Activated T-helper 2 cell treated with anti-CD3 and anti-CD28 coated beads, Interferon-gamma antibody, Interleukin-2, Interleukin-4, amounts not matched to agents 10 μg/mL and 5 μg/mL and 100 μg/mL, durations not matched to agents 14 hours and 24 hours and 36 hours (primary cell): ENCODE data around the gene PLAU. TPM values are rescaled to one million over a fixed set of nuclear protein-coding genes. Genes with fewer than 3 reads are reported as not detected.

Experiments
- DNase-seq: peaks from one replicate; pipeline ENCODE4 v3.0.0; 2021; ENCODE audit warnings: low spot score
- H3K27ac Mint-ChIP-seq: one replicate; pipeline ENCODE4 v1.8.0; 2021; ENCODE audit warnings: mixed read lengths
- H3K27me3 Mint-ChIP-seq: one replicate; pipeline ENCODE4 v1.8.0; 2021; ENCODE audit warnings: low read depth, mixed read lengths
- H3K36me3 Mint-ChIP-seq: one replicate; pipeline ENCODE4 v1.8.0; 2021; ENCODE audit warnings: low read depth, mixed read lengths
- H3K4me1 Mint-ChIP-seq: one replicate; pipeline ENCODE4 v1.8.0; 2021; ENCODE audit warnings: low read depth, mixed read lengths
- H3K4me3 Mint-ChIP-seq: one replicate; pipeline ENCODE4 v1.8.0; 2021; ENCODE audit warnings: low read depth, mild to moderate bottlenecking, moderate library complexity, mixed read lengths
- H3K9me3 Mint-ChIP-seq: one replicate; pipeline ENCODE4 v1.8.0; 2021; ENCODE audit warnings: mixed read lengths
- intact Hi-C: fragments of 100-400 bp; cut with micrococcal nuclease; formaldehyde crosslinking; loops from one replicate; pipeline ENCODE4 v1.15.1; 2023
- total RNA-seq: library from RNA; stranded (reverse); gene quantifications from 2 replicates; pipeline ENCODE4 v1.2.3, GENCODE V29; 2022

Gene PLAU
- total RNA-seq, 1 donor from 2014 or later: 1.8 TPM

DNA sequence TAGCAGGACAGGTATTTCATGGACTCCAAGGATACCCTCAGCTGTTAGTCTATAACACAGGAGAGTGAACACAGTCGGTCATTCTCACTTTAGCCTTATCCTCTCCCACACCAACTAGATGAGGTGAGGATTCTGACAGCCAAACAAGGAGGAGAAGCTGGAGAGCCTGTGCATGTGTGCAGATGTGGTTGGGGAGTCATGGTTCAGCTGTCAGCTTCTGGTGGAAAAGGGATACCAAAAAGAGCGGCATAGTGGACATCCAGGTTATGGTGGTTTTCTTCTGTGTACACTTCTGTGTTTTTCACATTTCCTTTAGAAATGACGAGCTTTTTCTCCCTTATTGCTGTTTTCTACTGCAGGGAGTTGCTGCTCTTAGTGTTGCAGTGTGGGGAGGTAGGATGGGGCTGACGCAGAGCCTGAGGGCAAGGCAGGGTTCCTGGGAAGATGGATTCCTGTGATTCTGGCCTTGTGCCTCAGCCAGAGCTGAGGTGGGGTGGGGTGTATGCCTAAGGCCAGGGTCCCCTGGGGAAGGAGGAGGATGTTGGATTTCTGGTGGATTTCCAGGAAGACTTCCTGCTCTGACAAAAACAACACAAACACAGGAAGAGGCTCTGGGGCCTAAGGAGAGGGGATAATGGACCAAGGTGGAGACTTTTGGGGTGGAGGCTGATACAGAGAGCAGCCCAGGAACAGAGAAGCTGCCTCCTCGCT, 26.6 kb downstream of the PLAU start:
- Mint-ChIP-seq H3K9me3 (no peaks in the 10 kb centered on the region), H3K27ac (no peak overlapping the region), H3K4me3 (no peak overlapping the region), H3K27me3 (peaks cover 4% of the 10 kb centered on the region), H3K4me1 (peaks cover 15% of the 10 kb centered on the region), H3K36me3 (no peaks in the 10 kb centered on the region)
- no peak for DNase-seq
- intact Hi-C loops: no loop called here

DNA sequence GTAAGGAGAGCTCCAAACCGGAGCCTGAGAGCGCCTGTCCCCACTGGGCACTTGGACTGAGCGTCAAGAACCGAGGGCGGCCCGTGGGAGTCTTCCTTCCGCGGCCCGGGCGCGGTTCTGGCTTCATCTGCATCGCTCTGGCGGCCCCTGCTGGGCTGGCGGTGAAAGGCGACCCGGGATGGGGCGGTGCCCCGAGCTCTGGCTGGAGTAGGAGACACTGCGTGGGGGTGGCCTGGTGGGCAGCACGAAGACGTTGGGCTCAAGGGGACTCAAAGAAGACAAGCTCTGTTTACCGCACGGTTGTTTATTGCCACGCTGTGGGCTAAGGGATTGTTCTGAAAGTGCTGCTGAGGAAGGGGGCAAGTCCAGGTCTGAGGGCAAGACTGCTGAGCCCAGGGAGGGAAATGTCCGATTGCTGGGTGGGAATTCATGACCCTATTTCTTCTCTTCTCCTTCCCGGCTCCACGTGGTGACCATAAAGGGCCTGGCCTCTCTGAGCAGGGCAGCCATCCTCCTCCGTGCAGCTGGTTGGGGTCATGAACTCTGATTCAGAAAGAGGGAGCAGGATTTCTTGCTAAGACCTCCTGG, 29.8 kb downstream of the PLAU start:
- peaks cover 6% of the 10 kb centered on the region for H3K27me3 Mint-ChIP-seq
- H3K4me1 Mint-ChIP-seq: peaks cover 10% of the 10 kb centered on the region
- no peak overlapping the region for H3K27ac Mint-ChIP-seq
- no peaks in the 10 kb centered on the region for H3K9me3 Mint-ChIP-seq
- intact Hi-C loops: loop anchor here (1.0 to 5.0 kb wide), 3 partner anchors 17 to 93 kb away; no protein-coding TSS in a partner anchor
- no peak overlapping the region for H3K4me3 Mint-ChIP-seq
- no peaks in the 10 kb centered on the region for H3K36me3 Mint-ChIP-seq
- DNase-seq: peak; percentile 80

- peaks cover 10% of the 10 kb centered on the region for H3K4me1 Mint-ChIP-seq
- intact Hi-C loops: loop anchor here (5.0 kb wide), 1 partner anchor 94 kb away; no protein-coding TSS in a partner anchor
- H3K4me3 Mint-ChIP-seq: no peak overlapping the region
- H3K27me3 Mint-ChIP-seq: peaks cover 9% of the 10 kb centered on the region
- H3K36me3 Mint-ChIP-seq: no peaks in the 10 kb centered on the region
- no peak for DNase-seq
- no peak overlapping the region for H3K27ac Mint-ChIP-seq
- H3K9me3 Mint-ChIP-seq: no peaks in the 10 kb centered on the region
These were observed 30.4 kb downstream of the PLAU start for GRCh38 chr10:73941300-73941699.

GRCh38 chr10:73944356-73945100, 33.6 kb downstream of the PLAU start:
- H3K36me3 Mint-ChIP-seq: no peaks in the 10 kb centered on the region
- H3K9me3 Mint-ChIP-seq: no peaks in the 10 kb centered on the region
- intact Hi-C loops: loop anchor here (5.0 kb wide), 1 partner anchor 97 kb away; no protein-coding TSS in a partner anchor
- H3K27me3 Mint-ChIP-seq: peaks cover 14% of the 10 kb centered on the region
- H3K4me3 Mint-ChIP-seq: no peak overlapping the region
- H3K27ac Mint-ChIP-seq: no peak overlapping the region
- H3K4me1 Mint-ChIP-seq: peaks cover 6% of the 10 kb centered on the region
- DNase-seq: no peak

DNA sequence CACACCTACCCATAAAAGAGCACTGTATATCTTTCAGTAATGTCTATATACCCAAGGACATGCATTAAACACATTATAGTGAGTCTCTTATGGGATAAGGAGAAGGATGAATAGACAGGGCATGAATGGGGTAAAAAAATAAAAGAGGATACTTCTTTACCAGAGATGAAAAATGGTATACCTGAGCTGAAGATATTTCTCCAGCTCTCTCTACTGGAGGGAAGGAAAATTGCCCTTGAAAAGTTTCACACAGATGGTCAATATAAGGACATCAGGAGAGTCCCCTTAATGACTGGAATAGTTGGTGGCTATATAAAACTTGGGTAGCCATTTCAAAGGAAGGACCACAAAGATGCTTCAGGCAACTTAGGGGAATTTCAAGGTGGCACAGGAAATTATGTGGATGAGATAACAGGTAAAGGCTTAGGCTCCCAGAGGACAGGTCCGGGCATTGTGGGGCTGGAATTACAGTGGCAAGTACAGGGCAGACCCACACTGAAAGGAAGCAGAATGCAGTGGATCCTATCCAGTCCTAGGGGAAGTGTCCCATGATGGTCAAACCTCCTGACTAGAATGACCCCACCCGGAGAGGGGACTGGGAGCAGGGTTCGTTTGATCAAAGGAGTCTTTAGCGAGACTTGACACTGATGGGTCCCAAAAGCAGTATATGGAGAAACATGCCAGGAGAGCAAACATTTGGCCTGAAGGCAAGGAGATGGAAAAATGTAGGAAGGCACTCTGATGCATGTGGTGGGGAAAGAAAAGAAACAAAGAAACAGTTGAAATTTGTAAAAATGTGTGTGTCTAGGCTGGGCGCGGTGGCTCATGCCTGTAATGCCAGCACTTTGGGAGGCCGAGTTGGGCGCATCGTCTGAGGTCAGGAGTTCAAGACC, 35.6 kb downstream of the PLAU start:
- DNase-seq: no peak
- intact Hi-C loops: no loop called here
- Mint-ChIP-seq H3K9me3 (no peaks in the 10 kb centered on the region), H3K4me1 (no peaks in the 10 kb centered on the region), H3K36me3 (no peaks in the 10 kb centered on the region), H3K27ac (no peak overlapping the region), H3K4me3 (no peak overlapping the region), H3K27me3 (peaks cover 15% of the 10 kb centered on the region)

GRCh38 chr10:73948947-73949633, 38.2 kb downstream of the PLAU start:
- intact Hi-C loops: no loop called here
- no peaks in the 10 kb centered on the region for H3K36me3 Mint-ChIP-seq
- H3K27ac Mint-ChIP-seq: no peak overlapping the region
- H3K27me3 Mint-ChIP-seq: peaks cover 10% of the 10 kb centered on the region
- peaks cover 7% of the 10 kb centered on the region for H3K4me1 Mint-ChIP-seq
- H3K9me3 Mint-ChIP-seq: no peaks in the 10 kb centered on the region
- H3K4me3 Mint-ChIP-seq: no peak overlapping the region
- DNase-seq: no peak

DNA sequence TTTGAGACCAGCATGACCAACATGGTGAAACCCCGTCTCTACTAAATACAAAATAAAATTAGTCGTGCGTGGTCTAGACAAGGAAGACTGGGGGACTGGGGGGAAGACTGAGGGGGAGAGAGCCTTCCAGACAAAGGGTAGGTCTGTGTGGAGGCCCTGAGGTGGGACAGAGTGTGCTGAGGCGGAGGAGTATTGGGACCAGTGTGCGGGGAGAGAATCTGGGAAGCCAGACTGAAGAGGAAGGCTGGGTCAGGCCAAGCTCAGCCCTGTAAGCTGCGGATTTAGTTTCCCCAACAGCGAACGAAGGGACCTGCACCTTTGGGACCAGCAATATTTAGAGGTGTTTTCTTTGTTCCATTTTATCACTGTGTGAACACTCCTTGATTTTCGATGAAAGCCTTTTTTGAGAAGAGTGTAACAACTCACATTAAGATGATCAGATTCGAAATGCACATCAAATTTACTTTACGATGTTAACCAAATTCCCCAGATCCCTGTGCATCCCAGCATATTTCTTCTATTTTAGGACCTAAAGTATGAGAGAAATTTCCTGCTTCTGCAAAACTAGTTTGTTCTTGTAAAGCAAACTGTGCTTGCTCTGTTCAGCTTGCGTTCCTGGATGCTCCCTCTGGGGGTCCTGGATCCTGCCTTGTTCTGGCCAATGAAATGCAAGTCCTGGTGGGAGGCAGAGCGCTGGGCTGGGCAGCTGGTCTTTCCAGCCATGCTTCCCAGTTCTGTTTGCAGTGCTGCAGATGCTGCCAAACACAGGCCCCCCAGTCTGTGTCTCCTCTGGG, 39.4 kb downstream of the PLAU start:
- no peak overlapping the region for H3K4me3 Mint-ChIP-seq
- H3K4me1 Mint-ChIP-seq: peaks cover 7% of the 10 kb centered on the region
- H3K27me3 Mint-ChIP-seq: peaks cover 10% of the 10 kb centered on the region
- H3K9me3 Mint-ChIP-seq: no peaks in the 10 kb centered on the region
- H3K36me3 Mint-ChIP-seq: no peaks in the 10 kb centered on the region
- intact Hi-C loops: no loop called here
- no peak overlapping the region for H3K27ac Mint-ChIP-seq
- no peak for DNase-seq

DNA sequence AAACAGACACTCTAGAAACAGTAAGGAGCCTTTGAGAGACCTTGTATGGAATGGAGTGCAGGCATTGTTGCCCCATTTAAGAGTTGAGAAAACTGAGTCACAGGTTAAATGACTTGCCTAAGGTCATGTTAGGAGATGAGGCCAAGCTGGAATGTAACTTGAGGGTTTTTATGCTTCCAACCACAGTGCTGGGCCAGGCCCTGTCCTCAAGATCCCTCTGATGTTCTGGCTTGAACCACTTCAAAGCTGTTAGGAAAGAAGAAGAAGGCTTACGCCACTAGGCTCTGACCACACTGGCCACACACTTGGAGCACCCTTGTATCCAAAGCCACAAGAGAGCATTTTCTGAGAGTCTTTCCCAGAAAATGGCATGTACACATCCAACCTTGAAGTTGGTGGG, 42.7 kb downstream of the PLAU start:
- no peaks in the 10 kb centered on the region for H3K9me3 Mint-ChIP-seq
- H3K27ac Mint-ChIP-seq: no peak overlapping the region

DNA sequence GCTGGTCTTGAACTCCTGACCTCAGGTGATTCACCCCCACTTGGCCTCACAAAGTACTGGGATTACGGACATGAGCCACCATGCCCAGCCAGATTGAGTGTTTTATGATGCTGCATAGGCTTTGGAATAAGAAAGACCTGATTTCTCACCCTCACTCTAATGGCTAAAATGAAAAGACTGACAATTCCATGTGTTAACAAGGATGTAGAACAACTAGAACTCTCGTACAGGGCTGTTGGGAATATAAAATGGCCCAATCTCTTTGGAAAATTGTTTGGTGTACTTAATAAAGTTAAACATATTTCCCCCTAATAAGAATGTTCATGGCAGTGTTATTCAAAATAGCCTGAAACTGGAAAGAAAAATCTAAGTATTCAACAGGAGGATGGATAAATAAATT, 43.8 kb downstream of the PLAU start:
- no peak overlapping the region for H3K27ac Mint-ChIP-seq
- no peaks in the 10 kb centered on the region for H3K36me3 Mint-ChIP-seq
- DNase-seq: no peak
- H3K27me3 Mint-ChIP-seq: peaks cover 2% of the 10 kb centered on the region
- peaks cover 37% of the 10 kb centered on the region for H3K4me1 Mint-ChIP-seq
- intact Hi-C loops: loop anchor here (5.0 kb wide), 1 partner anchor 67 kb away; no protein-coding TSS in a partner anchor
- H3K9me3 Mint-ChIP-seq: no peaks in the 10 kb centered on the region
- H3K4me3 Mint-ChIP-seq: no peak overlapping the region

More for the DNA sequence above, 42.7 kb downstream of the PLAU start:
- DNase-seq: no peak
- Mint-ChIP-seq H3K36me3 (no peaks in the 10 kb centered on the region), H3K27me3 (peaks cover 2% of the 10 kb centered on the region), H3K4me1 (peaks cover 26% of the 10 kb centered on the region), H3K4me3 (no peak overlapping the region)
- intact Hi-C loops: no loop called here

DNA sequence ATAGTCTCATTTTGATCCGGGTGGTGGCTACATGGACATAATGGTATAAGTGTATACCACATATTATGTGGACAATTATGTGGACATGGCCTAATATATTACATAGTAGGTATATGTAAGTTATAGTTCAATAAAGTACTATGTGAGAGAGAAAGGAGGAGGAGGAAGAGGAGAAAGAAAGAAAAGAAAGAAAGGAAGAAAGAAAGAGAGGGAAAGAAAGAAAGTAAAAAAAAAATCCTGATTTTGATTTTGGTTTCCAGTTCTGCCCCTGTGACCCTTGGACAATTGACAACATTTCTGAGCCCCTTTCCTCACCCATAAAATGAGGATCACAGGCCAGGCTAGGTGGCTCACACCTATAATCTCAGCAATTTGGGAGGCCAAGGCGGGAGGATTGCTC, 44.8 kb downstream of the PLAU start:
- Mint-ChIP-seq H3K36me3 (no peaks in the 10 kb centered on the region), H3K9me3 (no peaks in the 10 kb centered on the region), H3K4me3 (no peak overlapping the region), H3K4me1 (peaks cover 44% of the 10 kb centered on the region), H3K27ac (no peak overlapping the region), H3K27me3 (no peaks in the 10 kb centered on the region)
- intact Hi-C loops: loop anchor here (1.0 to 5.0 kb wide), 5 partner anchors 37 to 123 kb away; no protein-coding TSS in a partner anchor
- DNase-seq: no peak
